Endothelial cell (in vitro differentiated cells): ENCODE data around the gene ANKRD27. TPM values are rescaled to one million over a fixed set of nuclear protein-coding genes. Genes with fewer than 3 reads are reported as not detected.

Source experiments
- DNase-seq: peaks from one replicate; pipeline ENCODE4 v3.0.0; 2021; ENCODE audit warnings: low spot score
- H3K27ac Mint-ChIP-seq: one replicate; pipeline ENCODE4 v1.8.0; 2021; ENCODE audit warnings: mixed read lengths, inconsistent platforms; ENCODE audit not compliant: unreplicated experiment
- H3K27me3 Mint-ChIP-seq: one replicate; pipeline ENCODE4 v1.8.0; 2021; ENCODE audit warnings: mild to moderate bottlenecking, moderate library complexity, mixed read lengths, inconsistent platforms; ENCODE audit not compliant: unreplicated experiment
- H3K36me3 Mint-ChIP-seq: one replicate; pipeline ENCODE4 v1.8.0; 2021; ENCODE audit warnings: mild to moderate bottlenecking, low read depth, mixed read lengths, inconsistent platforms; ENCODE audit not compliant: unreplicated experiment
- H3K4me1 Mint-ChIP-seq: one replicate; pipeline ENCODE4 v1.8.0; 2021; ENCODE audit warnings: mild to moderate bottlenecking, mixed read lengths, inconsistent platforms; ENCODE audit not compliant: unreplicated experiment
- H3K4me3 Mint-ChIP-seq: one replicate; pipeline ENCODE4 v1.8.0; 2021; ENCODE audit warnings: mild to moderate bottlenecking, mixed read lengths, inconsistent platforms; ENCODE audit not compliant: unreplicated experiment
- H3K9me3 Mint-ChIP-seq: one replicate; pipeline ENCODE4 v1.8.0; 2021; ENCODE audit warnings: mixed read lengths, inconsistent platforms; ENCODE audit not compliant: unreplicated experiment
- CTCF ChIP-seq: fragments of 200-600 bp; sonication (generic); IDR thresholded peaks from one replicate; pipeline ENCODE4 v1.5.0; 2021; ENCODE audit warnings: antibody characterized with exemption; ENCODE audit not compliant: unreplicated experiment
- long read RNA-seq: library from polyadenylated mRNA; unstranded; transcript quantifications from one replicate; pipeline ENCODE4 v2.0.0, GENCODE V29; 2020; ENCODE audit not compliant: unreplicated experiment
- total RNA-seq: library from RNA; stranded (reverse); fragmentation: NEBNext Ultra II Directional; extraction: Animal tissue kit (Norgen Biotek cat#: 25700); gene quantifications from one replicate; pipeline ENCODE4 v1.2.1, GENCODE V29; 2021; ENCODE audit not compliant: unreplicated experiment

ANKRD27 gene
- total RNA-seq = 20.8 TPM
- long read RNA-seq, full-length matches to known transcripts = 3 of 6 reads
- long read RNA-seq, partial matches to known transcripts = 2 of 6 reads
- long read RNA-seq, other reads (novel, unspliced or antisense) = 1 of 6 reads

GRCh38 chr19:32674931-32675719, at the start of gene ANKRD27:
Gene ANKRD27 (minus strand): TSS chr19:32675180. CDS start chr19:32659015, 16,165 bp downstream.
- no peak for TF ChIP-seq CTCF
- Mint-ChIP-seq H3K4me3 (peak within 1 kb of the TSS; percentile 98), H3K36me3 (no peaks in the 10 kb centered on the region), H3K27ac (no peak within 1 kb of the TSS), H3K27me3 (peaks cover 17% of the 10 kb centered on the region), H3K4me1 (peaks cover 15% of the 10 kb centered on the region), H3K9me3 (no peaks in the 10 kb centered on the region)
- peak; percentile 99 for DNase-seq

GRCh38 chr19:32720936-32721250, 45.9 kb upstream of the ANKRD27 start:
- Mint-ChIP-seq H3K4me3 (no peak overlapping the region), H3K4me1 (no peaks in the 10 kb centered on the region), H3K27me3 (peaks cover 3% of the 10 kb centered on the region), H3K36me3 (no peaks in the 10 kb centered on the region), H3K27ac (no peak overlapping the region), H3K9me3 (no peaks in the 10 kb centered on the region)
- no peak for DNase-seq
- TF ChIP-seq CTCF = no peak

GRCh38 chr19:32720216-32720935, 45.4 kb upstream of the ANKRD27 start:
- no peaks in the 10 kb centered on the region for H3K4me1 Mint-ChIP-seq
- no peak overlapping the region for H3K27ac Mint-ChIP-seq
- H3K36me3 Mint-ChIP-seq = no peaks in the 10 kb centered on the region
- H3K4me3 Mint-ChIP-seq = no peak overlapping the region
- no peak for TF ChIP-seq CTCF
- peaks cover 3% of the 10 kb centered on the region for H3K27me3 Mint-ChIP-seq
- no peak for DNase-seq
- no peaks in the 10 kb centered on the region for H3K9me3 Mint-ChIP-seq

GRCh38 chr19:32719611-32720059, 44.7 kb upstream of the ANKRD27 start, which contains the start of gene TDRD12:
Gene TDRD12 (plus strand): TSS chr19:32719767. CDS start chr19:32720073, 306 bp downstream.
- TF ChIP-seq CTCF = no peak

GRCh38 chr19:32718286-32718685, 43.3 kb upstream of the ANKRD27 start:
- no peak for DNase-seq
- H3K9me3 Mint-ChIP-seq = no peaks in the 10 kb centered on the region
- peaks cover 3% of the 10 kb centered on the region for H3K27me3 Mint-ChIP-seq
- H3K27ac Mint-ChIP-seq = no peak overlapping the region
- no peaks in the 10 kb centered on the region for H3K4me1 Mint-ChIP-seq
- TF ChIP-seq CTCF = no peak
- no peak overlapping the region for H3K4me3 Mint-ChIP-seq
- no peaks in the 10 kb centered on the region for H3K36me3 Mint-ChIP-seq

More at GRCh38 chr19:32719611-32720059, 44.7 kb upstream of the ANKRD27 start, which contains the start of gene TDRD12:
- DNase-seq = no peak
- Mint-ChIP-seq H3K27ac (no peak within 1 kb of the TSS), H3K4me3 (no peak within 1 kb of the TSS), H3K4me1 (no peaks in the 10 kb centered on the region), H3K9me3 (no peaks in the 10 kb centered on the region), H3K27me3 (peaks cover 3% of the 10 kb centered on the region), H3K36me3 (no peaks in the 10 kb centered on the region)
